ENCODE measurements around the gene TTC3. TPM values are rescaled to one million over a fixed set of nuclear protein-coding genes. Genes with fewer than 3 reads are reported as not detected.
"Not testable (repeated sequence)": the region's sequence is repeated elsewhere in the genome, so short reads cannot be mapped to it uniquely, and the experiment has no call there.

Gene TTC3
- total and polyA plus RNA-seq, 10 of the 15 experiments (the other 5 are each of a cell fraction or from before 2014, with no cell fraction given): 23.1 to 94.9 (median 72.7) TPM

GRCh38 chr21:37106998-37107397 is 33.9 kb downstream of the TTC3 start:
- intact Hi-C loops (cut with micrococcal nuclease; ENCODE audit: unreplicated experiment) (no loop called here), in situ Hi-C loops (cut with MboI) (no loop called here)
- WGBS (ENCODE audit: insufficient coverage, insufficient replicate concordance, low lambda C conversion rate, missing lambda C conversion rate): 100% methylated on average over 2 of the region's 2 CpGs
- ChIA-PET SMC1A (ENCODE audit: uncharacterized antibody, unreplicated experiment) (no interaction called here), RAD21 (ENCODE audit: unreplicated experiment) (interaction anchor here (1.0 kb wide), 1 partner anchor 10 kb away, joined by 3 read pairs; no protein-coding TSS in a partner anchor), POLR2A (no interaction called here), CTCF (no interaction called here)
- no peaks in the 10 kb centered on the region for H3K4me1 ChIP-seq (ENCODE audit: control insufficient read depth, insufficient read depth, low read length)
- H3K79me2 ChIP-seq (ENCODE audit: control insufficient read depth, insufficient read depth, low read length): no peaks in the 10 kb centered on the region
- H3K9me3 ChIP-seq (replicated peaks; ENCODE audit: control insufficient read depth, insufficient read depth, low read length): peaks cover 3% of the 10 kb centered on the region; the same call in 1 of the 3 replicates
- FAIRE-seq (no peak), ATAC-seq (no peak), DNase-seq (ENCODE audit: low read depth, low spot score) (no peak)
- H4K20me1 ChIP-seq (ENCODE audit: control insufficient read depth, insufficient read depth): no peaks in the 10 kb centered on the region; the same call in 1 of the 2 replicates
- H2AFZ ChIP-seq (ENCODE audit: control insufficient read depth, low read depth, low read length): no peak overlapping the region
- TF ChIP-seq ELK1 (IDR thresholded peaks at IDR 0.05; ENCODE audit: low read depth, low read length): no peak
- no peak for TF ChIP-seq BMI1 (IDR thresholded peaks at IDR 0.05; ENCODE audit: borderline replicate concordance)
- no peak for TF ChIP-seq SUZ12 (IDR thresholded peaks at IDR 0.05; ENCODE audit: unreplicated experiment)
- TF ChIP-seq PAX8 (IDR thresholded peaks at IDR 0.05): no peak
- no peak for TF ChIP-seq NFIC (IDR thresholded peaks at IDR 0.05; ENCODE audit: low read depth, low read length)
- no peak for TF ChIP-seq CEBPB (IDR thresholded peaks at IDR 0.05; ENCODE audit: borderline replicate concordance in 1 of 2, low read depth in 2 of 2, low read length in 2 of 2)
- TF ChIP-seq SMAD5 (IDR thresholded peaks at IDR 0.05; ENCODE audit: low read depth): no peak
- no peak for TF ChIP-seq BACH1 (IDR thresholded peaks at IDR 0.05; ENCODE audit: borderline replicate concordance)
- no peak for TF ChIP-seq ZNF274 (IDR thresholded peaks at IDR 0.05; ENCODE audit: insufficient read depth, insufficient read length)
- no peak for TF ChIP-seq SP1 (IDR thresholded peaks at IDR 0.05; ENCODE audit: low read depth, low read length)
- no peak overlapping the region for H3K27ac ChIP-seq (ENCODE audit: control insufficient read depth, insufficient read depth)
- H3K9ac ChIP-seq (ENCODE audit: control insufficient read depth, insufficient read depth, low read length): no peak overlapping the region
- BruUV-seq (replicated peaks): no TSS peak
- no peak overlapping the region for H3K4me3 ChIP-seq
- no peak overlapping the region for H3K4me2 ChIP-seq (ENCODE audit: control insufficient read depth, insufficient read depth)
- H3K36me3 ChIP-seq (ENCODE audit: control insufficient read depth in 2 of 2, insufficient read depth in 2 of 2, low read length in 1 of 2): peaks cover 0 to 6% of the 10 kb centered on the region in 2 experiments; a peak in 1 of 4 replicates
- no peaks in the 10 kb centered on the region for H3K27me3 ChIP-seq (replicated peaks in 1 of 2; ENCODE audit: control insufficient read depth in 2 of 2, insufficient read depth in 2 of 2, low read length in 1 of 2)

GRCh38 chr21:37111029-37111428 is 38.0 kb downstream of the TTC3 start:
- H3K4me3 ChIP-seq; SMC1A ChIA-PET (ENCODE audit: uncharacterized antibody, unreplicated experiment); H2AFZ ChIP-seq (ENCODE audit: control insufficient read depth, low read depth, low read length); H3K9me3 ChIP-seq (replicated peaks; ENCODE audit: control insufficient read depth, insufficient read depth, low read length); FAIRE-seq; DNase-seq (ENCODE audit: low read depth, low spot score); H3K9ac ChIP-seq (ENCODE audit: control insufficient read depth, insufficient read depth, low read length); BruUV-seq (replicated peaks); H3K4me1 ChIP-seq (ENCODE audit: control insufficient read depth, insufficient read depth, low read length); RAD21 ChIA-PET (ENCODE audit: unreplicated experiment); ATAC-seq; H3K27ac ChIP-seq (ENCODE audit: control insufficient read depth, insufficient read depth); CTCF ChIA-PET; H3K36me3 ChIP-seq (ENCODE audit: control insufficient read depth in 2 of 2, insufficient read depth in 2 of 2, low read length in 1 of 2); POLR2A ChIA-PET; H3K27me3 ChIP-seq (replicated peaks in 1 of 2; ENCODE audit: control insufficient read depth in 2 of 2, insufficient read depth in 2 of 2, low read length in 1 of 2); in situ Hi-C loops (cut with MboI); intact Hi-C loops (cut with micrococcal nuclease; ENCODE audit: unreplicated experiment); H3K4me2 ChIP-seq (ENCODE audit: control insufficient read depth, insufficient read depth); H4K20me1 ChIP-seq (ENCODE audit: control insufficient read depth, insufficient read depth); H3K79me2 ChIP-seq (ENCODE audit: control insufficient read depth, insufficient read depth, low read length): not testable (repeated sequence)
- 96% methylated on average over 6 of the region's 6 CpGs for WGBS (ENCODE audit: insufficient coverage, insufficient replicate concordance, low lambda C conversion rate, missing lambda C conversion rate)

GRCh38 chr21:37114301-37114700 is 41.2 kb downstream of the TTC3 start:
- DNase-seq (ENCODE audit: low read depth, low spot score); CTCF ChIA-PET; H3K27me3 ChIP-seq (replicated peaks in 1 of 2; ENCODE audit: control insufficient read depth in 2 of 2, insufficient read depth in 2 of 2, low read length in 1 of 2); H3K4me3 ChIP-seq; H3K9ac ChIP-seq (ENCODE audit: control insufficient read depth, insufficient read depth, low read length); in situ Hi-C loops (cut with MboI); BruUV-seq (replicated peaks); intact Hi-C loops (cut with micrococcal nuclease; ENCODE audit: unreplicated experiment); H3K4me2 ChIP-seq (ENCODE audit: control insufficient read depth, insufficient read depth); H3K9me3 ChIP-seq (replicated peaks; ENCODE audit: control insufficient read depth, insufficient read depth, low read length); SMC1A ChIA-PET (ENCODE audit: uncharacterized antibody, unreplicated experiment); H3K79me2 ChIP-seq (ENCODE audit: control insufficient read depth, insufficient read depth, low read length); H3K4me1 ChIP-seq (ENCODE audit: control insufficient read depth, insufficient read depth, low read length); H3K36me3 ChIP-seq (ENCODE audit: control insufficient read depth in 2 of 2, insufficient read depth in 2 of 2, low read length in 1 of 2); H4K20me1 ChIP-seq (ENCODE audit: control insufficient read depth, insufficient read depth); RAD21 ChIA-PET (ENCODE audit: unreplicated experiment); ATAC-seq; FAIRE-seq; H3K27ac ChIP-seq (ENCODE audit: control insufficient read depth, insufficient read depth); POLR2A ChIA-PET; H2AFZ ChIP-seq (ENCODE audit: control insufficient read depth, low read depth, low read length): not testable (repeated sequence)
- 100% methylated on average over 1 of the region's 3 CpGs for WGBS (ENCODE audit: insufficient coverage, insufficient replicate concordance, low lambda C conversion rate, missing lambda C conversion rate)

Measured in GM12878 (cell line).